K562 (cell line): ENCODE results near the gene KLRC4.

Experiments used
- HOXB6 ChIP-seq: fragments of 250-450 bp; sonication (Bioruptor Pico); IDR thresholded peaks from 2 replicates; pipeline ENCODE4 v1.5.1; 2022; ENCODE audit warnings: mild to moderate bottlenecking, borderline replicate concordance
- JUNB ChIP-seq: fragments of 450-650 bp; formaldehyde crosslinking; conservative IDR thresholded peaks from 2 replicates; pipeline ENCODE4 v1.4.0; 2020; ENCODE audit warnings: mild to moderate bottlenecking
- MYNN ChIP-seq, 2 experiments: sonication (generic); formaldehyde crosslinking in 1 of 2; IDR thresholded peaks; 2 replicates each; pipeline versions ENCODE4 v1.5.0 to v1.6.1; 2016 to 2020; ENCODE audit warnings: antibody characterized with exemption in 1 of 2, missing genetic modification reagents in 1 of 2
- NFYB ChIP-seq: IDR thresholded peaks from 2 replicates; pipeline ENCODE4 v1.6.1; 2011; ENCODE audit warnings: mild to moderate bottlenecking, moderate library complexity; ENCODE audit not compliant: insufficient read length; ENCODE audit errors: extremely low read depth
- SMAD3 ChIP-seq: fragments of 450-650 bp; formaldehyde crosslinking; conservative IDR thresholded peaks from 2 replicates; pipeline ENCODE4 v1.4.0; 2020; ENCODE audit warnings: mild to moderate bottlenecking

- TF ChIP-seq NFYB = no peak
- no peak for TF ChIP-seq JUNB (CRISPR knock-in tag)
- TF ChIP-seq MYNN (IDR thresholded peaks at IDR 0.05) = no peak
- TF ChIP-seq MYNN (CRISPR knock-in tag; IDR thresholded peaks at IDR 0.05) = no peak
- TF ChIP-seq SMAD3 (CRISPR knock-in tag) = no peak
- no peak for TF ChIP-seq HOXB6 (CRISPR knock-in tag)
Observed at GRCh38 chr12:10363658-10363913, 46.0 kb downstream of the KLRC4 start.
